Right atrium auricular region (tissue), 2 donors: ENCODE results near the gene RIMBP2. TPM values are rescaled to one million over a fixed set of nuclear protein-coding genes. Genes with fewer than 3 reads are reported as not detected.

Experiments used
- DNase-seq: peaks from one replicate; pipeline ENCODE4 v3.0.0-alpha.2; 2019; ENCODE audit warnings: low spot score
- H3K27ac ChIP-seq, 2 donors: fragments of 200-600 bp; sonication (generic); 1 replicate in 1 of 2; 2 replicates in 1 of 2; pipeline ENCODE4 v1.5.1; 2016 to 2019
- H3K27me3 ChIP-seq, 2 donors: fragments of 200-600 bp; sonication (generic); one replicate each; pipeline versions ENCODE4 v1.5.1 to v1.6.0; 2017 to 2019
- H3K36me3 ChIP-seq: fragments of 200-600 bp; sonication (generic); one replicate; pipeline ENCODE4 v1.5.1; 2016
- H3K4me1 ChIP-seq, 2 donors: fragments of 200-600 bp; sonication (generic); one replicate each; pipeline versions ENCODE4 v1.5.1 to v1.6.0; 2017 to 2019
- H3K4me3 ChIP-seq, 2 donors: fragments of 200-600 bp; sonication (generic); 1 replicate in 1 of 2; 2 replicates in 1 of 2; pipeline ENCODE4 v1.5.1; 2017 to 2019; ENCODE audit warnings: mild to moderate bottlenecking in 1 of 2, moderate library complexity in 1 of 2
- H3K9me3 ChIP-seq, 2 donors: fragments of 200-600 bp; sonication (generic); one replicate each; pipeline ENCODE4 v1.5.1; 2019
- CTCF ChIP-seq, 2 donors: fragments of 200-600 bp; sonication (generic); IDR thresholded peaks; one replicate each; pipeline ENCODE4 v1.5.1; 2019; ENCODE audit warnings: antibody characterized with exemption in 2 of 2
- total RNA-seq, 2 donors: library from RNA; depleted of rRNA; stranded (reverse); fragments of >200 nt; gene quantifications; one replicate each; pipeline ENCODE4 v1.1.0, GENCODE V29; 2016

The RIMBP2 gene
- total RNA-seq, 2 donors from 2014 or later, result 0.04 TPM; not detected in 1

DNA sequence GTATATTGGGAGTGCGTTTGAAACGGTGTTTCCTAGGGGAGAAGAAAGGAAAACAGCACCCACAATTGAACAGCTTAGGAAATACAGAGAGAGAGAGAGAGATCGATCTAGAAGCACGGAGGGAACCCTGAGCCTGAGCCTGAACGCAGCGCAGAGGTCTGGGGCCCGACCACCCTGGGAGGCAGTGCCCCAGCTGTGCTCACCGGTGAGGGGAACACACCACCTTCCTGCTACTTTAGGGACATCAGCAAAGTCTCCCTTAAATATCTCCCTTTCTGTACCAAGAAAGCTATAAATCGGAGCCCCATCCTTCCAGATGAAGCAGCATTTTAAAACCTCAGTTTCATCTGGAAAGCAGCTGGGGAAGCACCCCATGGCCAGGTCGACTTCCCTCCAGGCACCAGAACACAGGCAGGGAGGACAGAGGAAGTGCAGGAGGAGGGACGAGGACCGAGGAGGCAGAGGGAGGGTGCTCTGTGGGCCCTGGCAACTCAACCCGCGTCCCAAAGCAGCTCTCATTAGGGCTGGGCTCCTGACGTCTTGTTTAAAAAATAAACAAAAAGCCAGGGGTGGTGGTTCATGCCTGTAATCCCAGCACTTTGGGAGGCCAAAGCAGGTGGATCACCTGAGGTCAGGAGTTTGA, 12.2 kb downstream of the RIMBP2 start:
- no peak overlapping the region for H3K4me3 ChIP-seq
- no peak overlapping the region for H3K27ac ChIP-seq
- no peak for TF ChIP-seq CTCF (IDR thresholded peaks at IDR 0.05)
- H3K36me3 ChIP-seq, result no peaks in the 10 kb centered on the region
- no peaks in the 10 kb centered on the region for H3K9me3 ChIP-seq
- H3K4me1 ChIP-seq, result no peaks in the 10 kb centered on the region
- DNase-seq, result no peak
- no peaks in the 10 kb centered on the region for H3K27me3 ChIP-seq

GRCh38 chr12:130702966-130703732, 12.9 kb downstream of the RIMBP2 start:
- TF ChIP-seq CTCF (IDR thresholded peaks at IDR 0.05), result no peak
- Histone ChIP-seq H3K4me1 (no peaks in the 10 kb centered on the region), H3K27me3 (no peaks in the 10 kb centered on the region), H3K36me3 (no peaks in the 10 kb centered on the region), H3K27ac (no peak overlapping the region), H3K9me3 (no peaks in the 10 kb centered on the region), H3K4me3 (no peak overlapping the region)
- no peak for DNase-seq

GRCh38 chr12:130701402-130701744, 14.7 kb downstream of the RIMBP2 start:
- no peak for TF ChIP-seq CTCF (IDR thresholded peaks at IDR 0.05)
- Histone ChIP-seq H3K4me1 (no peaks in the 10 kb centered on the region), H3K9me3 (no peaks in the 10 kb centered on the region), H3K4me3 (no peak overlapping the region), H3K27ac (no peak overlapping the region), H3K36me3 (no peaks in the 10 kb centered on the region), H3K27me3 (no peaks in the 10 kb centered on the region)
- DNase-seq, result no peak

- DNase-seq, result no peak
- no peak for TF ChIP-seq CTCF (IDR thresholded peaks at IDR 0.05)
- Histone ChIP-seq H3K36me3 (no peaks in the 10 kb centered on the region), H3K4me3 (no peak overlapping the region), H3K4me1 (no peaks in the 10 kb centered on the region), H3K27me3 (no peaks in the 10 kb centered on the region), H3K27ac (no peak overlapping the region), H3K9me3 (no peaks in the 10 kb centered on the region)
These were observed 15.4 kb downstream of the RIMBP2 start for GRCh38 chr12:130700492-130701401.

DNA sequence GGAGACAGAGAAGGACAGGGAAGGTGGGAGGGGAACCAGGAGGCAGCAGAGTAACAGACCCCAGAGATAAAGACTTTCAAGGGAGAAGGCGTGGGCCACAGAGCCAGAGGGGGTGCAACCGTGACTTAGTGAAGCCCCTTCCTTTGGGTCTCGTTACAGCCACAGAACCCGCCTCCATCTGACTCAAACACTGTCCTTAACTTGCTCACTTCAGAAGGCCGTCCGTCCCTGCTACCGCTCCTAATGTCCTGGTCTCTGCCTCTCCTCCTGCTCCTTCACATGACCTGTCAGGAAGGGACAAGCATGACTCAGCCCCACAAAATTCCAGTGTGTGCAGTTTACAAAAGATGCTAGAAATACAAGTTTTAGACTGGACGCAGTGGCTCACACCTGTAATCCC, 18.0 kb downstream of the RIMBP2 start:
- Histone ChIP-seq H3K27me3 (no peaks in the 10 kb centered on the region), H3K4me1 (no peaks in the 10 kb centered on the region), H3K27ac (no peak overlapping the region), H3K9me3 (no peaks in the 10 kb centered on the region), H3K4me3 (no peak overlapping the region), H3K36me3 (no peaks in the 10 kb centered on the region)
- TF ChIP-seq CTCF (IDR thresholded peaks at IDR 0.05), result no peak
- DNase-seq, result no peak
